GM18517 (cell line): ENCODE data around the gene TMEM150B.

ENCODE experiments used
- ATAC-seq: cut with Tn5 transposase; IDR thresholded peaks from one replicate; pipeline ENCODE4 v1.9.1; 2021; ENCODE audit warnings: mild to moderate bottlenecking, moderate library complexity; ENCODE audit not compliant: unreplicated experiment

The TMEM150B gene

DNA sequence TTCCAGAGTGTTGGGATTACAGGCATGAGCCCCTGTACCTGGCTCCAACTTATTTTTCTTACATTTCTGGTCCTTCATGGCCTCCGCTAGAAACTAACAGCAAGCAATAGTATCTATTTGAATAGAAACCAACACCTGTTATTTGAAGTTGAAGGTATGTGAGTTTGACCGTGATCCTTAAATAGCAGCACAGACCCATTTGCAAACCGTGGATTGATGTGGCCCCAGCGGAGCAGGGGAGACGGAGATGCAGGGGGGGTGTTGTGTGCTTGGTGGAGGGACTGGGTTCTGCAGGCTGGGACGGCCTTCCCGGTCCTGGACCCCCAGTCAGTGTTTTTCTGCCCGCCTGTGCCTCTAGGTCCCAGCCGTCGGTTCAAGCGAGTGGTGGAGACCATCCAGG, 16.9 kb downstream of the TMEM150B start:
- no peak for ATAC-seq

DNA sequence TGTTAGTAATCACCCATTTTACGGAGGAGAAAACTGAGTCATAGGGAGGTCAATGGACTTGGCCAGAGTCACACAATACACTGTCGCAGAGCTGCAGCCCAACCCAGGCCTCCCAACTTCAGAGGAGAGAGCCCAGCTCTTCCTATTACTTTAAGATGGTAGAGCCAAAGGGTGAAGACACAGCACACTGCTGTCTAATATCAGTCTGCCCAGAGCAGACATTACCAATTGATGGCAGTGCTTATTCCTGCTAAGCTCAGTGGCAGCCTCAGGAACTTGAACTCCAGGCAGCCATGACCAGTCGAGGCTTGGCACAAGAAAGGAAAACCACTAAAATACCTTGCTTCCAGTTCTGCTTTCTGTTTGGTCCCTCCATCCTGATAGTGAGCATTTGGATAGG, 18.4 kb downstream of the TMEM150B start:
- ATAC-seq: no peak

DNA sequence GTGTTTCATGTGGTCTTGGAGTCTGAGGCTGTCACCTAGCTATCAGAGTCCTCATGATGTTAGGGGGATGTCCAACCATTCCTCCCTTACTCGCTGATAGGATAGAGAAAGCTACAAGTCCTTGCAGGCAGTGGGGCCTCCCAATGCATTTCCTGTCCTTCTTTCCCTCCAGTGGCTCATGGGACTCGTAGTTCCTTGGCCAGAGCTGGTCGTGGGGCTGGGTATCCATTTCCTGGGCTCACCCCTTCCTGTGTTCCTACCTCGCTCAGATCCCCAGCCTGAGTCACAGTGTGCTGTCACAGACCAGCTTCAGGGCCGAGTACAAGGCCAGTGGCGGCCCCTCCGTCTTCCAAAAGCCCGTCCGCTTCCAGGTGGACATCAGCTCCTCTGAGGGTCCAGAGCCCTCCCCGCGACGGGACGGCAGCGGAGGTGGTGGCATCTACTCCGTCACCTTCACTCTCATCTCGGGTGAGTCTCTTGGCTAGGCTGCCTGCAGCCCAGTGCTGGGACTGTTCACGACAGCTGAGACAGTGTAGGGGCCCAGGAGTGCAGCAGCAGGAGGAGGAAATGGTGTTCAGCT, 19.1 kb downstream of the TMEM150B start:
- no peak for ATAC-seq

DNA sequence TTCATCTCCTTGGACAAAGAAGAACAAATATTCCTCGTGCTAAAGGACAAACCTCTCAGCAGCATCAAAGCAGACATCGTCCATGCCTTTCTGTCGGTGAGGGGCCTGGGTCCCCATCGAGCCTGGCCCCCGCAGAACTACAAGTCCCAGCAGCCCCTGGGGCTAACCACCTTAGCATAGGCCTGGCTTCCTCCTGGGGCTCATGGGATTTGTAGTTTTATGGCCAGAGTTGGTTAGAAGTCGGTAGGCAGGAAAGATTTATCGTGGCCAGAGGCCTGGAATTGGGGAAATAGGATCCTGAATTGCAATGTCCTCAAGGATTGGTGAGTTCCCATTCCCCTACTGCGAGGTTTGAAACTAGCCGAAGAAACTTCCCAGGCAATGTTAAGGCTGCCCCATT, 19.6 kb downstream of the TMEM150B start:
- ATAC-seq: no peak

DNA sequence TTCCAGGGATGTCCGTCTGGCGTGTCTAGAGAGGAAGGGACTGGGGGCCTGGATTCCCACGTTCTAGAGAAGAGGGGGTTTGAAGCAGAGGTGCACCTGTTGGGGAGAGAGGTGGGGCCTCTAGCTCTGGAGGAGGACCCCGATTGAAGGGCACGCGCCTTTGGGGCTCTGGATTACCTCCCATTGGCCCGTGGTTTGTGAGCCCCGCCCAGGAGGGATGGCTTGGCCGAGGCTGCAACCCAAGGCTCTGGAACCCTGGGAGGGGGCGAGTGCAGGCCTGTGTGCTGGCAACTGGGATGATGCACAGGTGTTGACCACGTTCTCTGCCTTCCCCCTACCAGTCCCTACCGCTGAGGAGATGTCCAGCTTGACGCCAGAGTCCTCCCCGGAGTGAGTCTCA, 20.2 kb downstream of the TMEM150B start:
- ATAC-seq: no peak

DNA sequence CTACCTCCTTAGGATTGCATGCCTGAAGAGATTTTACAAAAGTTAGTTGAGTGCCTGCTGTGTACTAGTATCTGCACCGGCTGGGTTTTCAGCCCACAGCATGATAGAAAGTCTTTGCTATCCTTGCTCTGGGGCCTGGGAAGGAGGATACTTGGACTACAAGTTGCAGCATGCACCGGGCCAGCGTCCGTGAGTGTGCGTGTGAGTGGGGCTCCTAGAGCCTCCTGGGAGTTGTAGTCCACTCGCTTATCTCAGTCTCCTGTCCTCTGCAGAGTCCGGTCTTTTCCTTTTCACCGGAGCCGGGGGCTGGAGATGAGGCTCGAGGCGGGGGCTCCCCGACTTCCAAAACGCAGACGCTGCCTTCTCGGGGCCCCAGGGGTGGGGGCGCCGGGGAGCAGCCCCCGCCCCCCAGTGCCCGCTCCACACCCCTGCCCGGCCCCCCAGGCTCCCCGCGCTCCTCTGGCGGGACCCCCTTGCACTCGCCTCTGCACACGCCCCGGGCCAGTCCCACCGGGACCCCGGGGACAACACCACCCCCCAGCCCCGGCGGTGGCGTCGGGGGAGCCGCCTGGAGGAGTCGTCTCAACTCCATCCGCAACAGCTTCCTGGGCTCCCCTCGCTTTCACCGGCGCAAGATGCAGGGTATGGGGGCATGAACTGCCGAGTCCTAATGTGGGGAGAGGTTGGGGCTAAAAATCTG, 20.7 kb downstream of the TMEM150B start:
- ATAC-seq: no peak

DNA sequence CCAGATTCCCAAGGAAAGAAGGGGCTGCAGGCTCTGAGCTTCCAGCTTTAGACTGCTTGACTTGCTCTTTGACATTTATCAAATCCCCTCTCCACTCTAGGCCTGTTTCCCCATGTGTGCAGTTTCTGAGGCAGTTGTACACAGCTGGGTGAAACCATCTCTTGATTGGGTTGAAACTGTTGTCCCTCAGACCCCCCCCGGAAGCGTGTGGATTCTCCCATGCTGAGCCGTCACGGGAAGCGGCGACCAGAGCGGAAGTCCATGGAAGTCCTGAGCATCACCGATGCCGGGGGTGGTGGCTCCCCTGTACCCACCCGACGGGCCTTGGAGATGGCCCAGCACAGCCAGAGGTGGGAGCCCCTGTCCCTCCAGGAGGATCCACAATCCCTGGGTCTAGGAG, 21.7 kb downstream of the TMEM150B start:
- no peak for ATAC-seq

DNA sequence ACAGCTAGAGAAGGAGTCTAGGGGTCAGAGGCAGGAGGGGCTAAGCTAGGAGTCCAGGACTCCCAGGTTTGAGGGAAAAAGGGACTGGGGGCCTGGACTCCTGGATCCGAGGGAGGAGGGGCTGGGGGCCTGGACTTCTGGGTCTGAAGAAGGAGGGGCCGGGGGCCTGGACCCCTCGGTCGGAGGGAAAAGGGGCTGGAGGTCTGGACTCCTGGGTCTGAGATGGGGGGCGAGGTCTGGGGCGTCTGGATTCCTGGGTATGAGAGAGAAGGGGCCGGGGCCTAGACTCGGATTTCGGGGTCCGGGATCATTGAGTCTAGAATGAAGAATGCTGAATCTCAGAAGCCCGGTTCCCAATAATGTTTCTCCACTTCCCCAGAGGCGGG, 22.8 kb downstream of the TMEM150B start:
- no peak for ATAC-seq

DNA sequence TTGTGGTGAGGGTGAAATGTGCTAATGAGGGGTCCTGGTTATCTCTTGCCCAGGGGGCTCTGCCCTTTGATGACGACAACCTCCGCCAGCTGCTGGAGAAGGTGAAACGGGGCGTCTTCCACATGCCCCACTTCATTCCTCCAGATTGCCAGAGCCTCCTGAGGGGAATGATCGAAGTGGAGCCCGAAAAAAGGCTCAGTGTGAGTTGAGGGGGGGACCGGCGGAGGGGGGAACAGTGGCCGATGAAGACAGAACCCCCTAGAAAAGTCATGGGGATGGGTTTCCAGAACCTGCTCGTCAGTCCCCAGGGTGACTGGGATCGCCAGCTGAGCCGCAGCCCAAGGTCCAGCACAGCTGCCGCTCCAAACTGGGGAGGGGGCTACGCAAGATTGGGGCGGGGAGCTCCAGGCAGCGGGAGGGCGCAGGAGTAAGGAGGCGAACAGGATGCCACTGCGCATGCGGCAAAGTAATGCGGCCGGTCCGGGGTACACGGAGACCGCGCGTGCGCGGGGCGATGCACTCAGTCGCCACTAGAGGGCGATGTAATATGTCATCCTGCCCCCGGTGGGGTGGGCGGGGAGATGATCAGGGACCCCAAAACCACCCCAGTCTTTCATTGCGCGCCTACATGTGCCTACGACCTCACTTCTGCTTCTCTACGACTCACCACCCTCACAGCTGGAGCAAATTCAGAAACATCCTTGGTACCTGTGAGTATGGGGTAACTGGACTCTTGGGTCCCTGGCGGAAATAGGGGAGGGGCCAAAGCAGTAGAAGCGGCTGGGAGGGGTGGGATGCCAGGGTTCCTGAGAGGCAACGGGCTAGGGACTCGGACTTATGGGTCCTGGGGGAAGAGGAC, 23.5 kb downstream of the TMEM150B start:
- peak; percentile 59 for ATAC-seq

DNA sequence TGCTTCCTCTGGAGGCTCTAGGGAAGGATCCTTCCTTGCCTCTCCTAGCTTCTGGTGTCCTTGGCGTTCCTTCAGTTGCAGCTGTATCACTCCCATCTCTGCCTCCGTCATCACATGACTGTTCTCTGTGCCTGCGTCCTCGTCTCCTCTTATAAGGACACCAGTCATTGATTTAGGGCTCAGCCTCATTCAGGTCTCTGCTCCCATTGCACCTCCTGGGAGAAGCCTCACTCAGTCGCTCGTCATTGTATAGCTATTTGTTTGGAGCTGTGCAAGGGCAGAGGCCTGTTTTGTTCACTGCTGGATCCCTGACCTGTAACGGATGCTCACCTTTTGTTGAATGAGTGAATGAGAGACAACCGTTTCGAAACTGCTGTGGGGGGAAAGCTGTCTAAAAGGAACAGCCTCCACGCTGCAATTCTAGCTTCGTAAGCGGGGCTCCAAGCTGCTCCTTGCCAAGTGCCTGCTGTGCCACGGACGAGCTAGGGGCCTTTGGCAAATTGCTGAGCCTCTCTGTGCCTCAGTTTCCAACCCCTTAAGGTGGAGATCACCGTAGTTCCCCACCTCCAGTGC, 24.2 kb downstream of the TMEM150B start:
- ATAC-seq: no peak

DNA sequence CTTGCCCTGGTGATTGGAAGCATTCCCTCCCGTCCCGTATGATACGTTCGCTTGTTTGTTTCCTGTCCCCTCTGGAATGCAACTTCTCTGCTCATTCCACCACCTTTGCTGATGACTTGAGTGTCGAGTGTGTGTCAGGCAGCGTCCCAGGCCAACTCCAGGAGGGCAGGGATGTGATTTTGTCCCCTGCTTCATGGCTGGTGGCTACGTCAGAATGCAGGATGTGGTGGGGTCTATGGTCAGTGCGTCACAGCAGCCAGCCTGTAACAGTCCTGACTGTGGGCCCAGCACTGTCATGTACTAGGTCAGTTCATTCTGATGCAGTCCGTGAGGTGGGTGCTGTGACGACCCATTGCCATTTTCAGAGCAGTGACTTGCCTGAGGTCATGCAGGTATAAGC, 25.1 kb downstream of the TMEM150B start:
- no peak for ATAC-seq

DNA sequence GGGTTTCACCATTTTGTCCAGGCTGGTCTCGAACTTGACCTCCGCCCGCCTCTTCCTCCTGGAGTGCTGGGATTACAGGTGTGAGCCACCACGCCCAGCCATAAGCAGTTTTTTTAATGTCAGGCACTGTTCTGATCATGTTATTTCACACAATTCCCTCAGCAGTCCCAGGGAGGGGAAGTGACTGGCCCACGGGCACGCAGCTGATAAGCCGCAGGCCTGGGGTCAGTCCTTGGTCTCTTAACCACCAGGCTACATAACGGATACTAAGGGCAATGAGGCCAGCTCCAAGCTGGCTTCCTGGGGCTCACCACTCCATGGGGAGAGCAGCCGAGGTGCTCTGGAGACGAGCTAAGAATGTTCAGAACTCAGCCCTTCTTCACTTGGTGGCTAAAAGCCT, 27.9 kb downstream of the TMEM150B start:
- no peak for ATAC-seq

DNA sequence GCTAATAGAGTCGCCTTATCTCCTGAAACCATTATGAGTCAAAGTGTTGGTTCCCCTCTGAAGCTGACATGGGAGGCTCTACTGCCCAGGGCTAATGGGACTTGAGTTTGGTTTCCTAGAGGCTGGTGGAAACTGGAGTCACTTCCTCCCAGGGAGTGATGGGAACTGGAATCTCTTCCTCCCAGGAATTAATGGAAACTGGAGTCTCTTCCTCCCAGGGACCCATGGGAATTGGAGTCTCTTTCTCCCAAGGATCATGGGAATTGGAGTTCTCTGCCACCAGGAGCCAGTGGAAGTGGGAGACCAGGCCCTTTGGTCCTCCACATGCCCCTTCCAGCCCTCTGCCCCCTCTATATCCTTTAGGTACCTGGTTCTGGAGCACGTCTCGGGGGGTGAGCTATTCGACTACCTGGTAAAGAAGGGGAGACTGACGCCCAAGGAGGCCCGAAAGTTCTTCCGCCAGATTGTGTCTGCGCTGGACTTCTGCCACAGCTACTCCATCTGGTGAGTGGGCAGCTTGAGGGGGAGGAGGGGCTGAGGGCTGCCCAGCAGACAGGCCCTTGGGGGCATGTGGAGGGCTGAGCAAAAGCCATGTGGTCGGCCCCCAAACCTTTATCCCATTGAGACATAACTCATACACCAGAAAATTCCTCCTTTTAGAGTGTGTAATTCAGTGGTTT, 35.9 kb downstream of the TMEM150B start:
- no peak for ATAC-seq

DNA sequence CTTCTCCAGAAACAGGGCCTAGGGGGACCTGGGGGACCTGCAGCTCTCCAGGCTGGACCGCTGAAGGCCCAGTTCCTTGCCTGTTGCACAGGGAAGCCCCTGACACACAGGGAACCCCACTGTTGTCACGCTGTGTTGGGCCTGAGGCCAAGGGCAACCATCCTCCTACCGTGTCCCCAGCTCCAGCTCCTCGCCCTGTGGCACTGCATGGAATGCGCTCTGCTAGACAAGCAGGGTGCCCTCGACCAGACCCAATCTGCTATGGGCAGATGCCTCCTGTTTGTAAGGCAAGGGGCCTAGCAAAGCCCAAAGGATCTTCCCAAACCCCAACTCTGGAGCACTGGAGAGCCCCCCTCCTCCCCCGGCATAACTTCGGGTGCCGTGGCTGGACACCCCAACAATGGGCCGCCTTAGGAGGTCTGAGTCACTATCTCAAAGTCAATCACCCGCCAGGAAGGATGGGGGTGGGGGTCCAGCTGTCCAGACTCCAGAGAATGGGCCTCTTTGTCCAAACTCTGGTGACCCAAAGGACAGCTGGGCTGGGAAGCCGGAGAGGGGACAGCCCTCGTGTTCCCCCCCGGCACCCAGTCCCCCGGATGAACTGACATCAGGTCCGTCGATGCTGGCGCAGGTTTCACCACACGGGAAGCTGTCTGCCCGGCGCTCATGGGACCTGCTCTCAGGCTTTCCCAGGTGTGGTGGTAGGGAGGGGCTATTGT, 37.6 kb downstream of the TMEM150B start:
- ATAC-seq: no peak

DNA sequence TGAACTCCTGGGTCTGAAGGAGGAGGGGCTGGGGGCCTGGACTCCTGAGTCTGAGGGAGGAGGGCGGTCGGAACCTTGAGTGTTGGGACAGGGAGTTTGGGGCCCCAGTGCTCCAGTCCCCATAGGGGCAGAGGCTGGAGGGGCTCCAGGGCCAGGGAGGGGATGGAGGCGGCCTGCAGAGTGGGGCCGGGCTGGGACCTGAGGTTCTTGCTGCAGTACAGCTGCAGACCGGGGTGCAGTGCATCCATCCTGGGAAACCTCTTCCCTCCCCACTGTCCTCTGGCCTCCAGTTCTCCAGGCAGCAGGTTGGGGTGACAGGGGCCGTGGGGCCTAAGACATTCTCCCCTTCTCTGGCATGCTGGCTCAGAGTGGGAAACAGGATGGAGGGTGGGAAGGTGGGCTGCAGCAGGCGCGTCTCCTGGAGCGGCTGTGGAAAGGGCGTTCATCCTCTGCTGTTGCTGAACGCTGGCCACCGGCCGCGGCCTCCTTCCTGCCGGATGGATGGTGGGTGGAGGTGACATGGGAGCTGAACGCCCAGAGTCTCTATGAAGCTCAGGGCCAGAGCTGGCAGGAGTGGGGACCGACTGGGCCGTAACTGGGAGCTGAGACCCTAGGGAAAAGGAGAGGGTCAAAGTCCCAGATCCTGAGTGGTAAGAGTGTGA, 39.8 kb downstream of the TMEM150B start:
- ATAC-seq: no peak

DNA sequence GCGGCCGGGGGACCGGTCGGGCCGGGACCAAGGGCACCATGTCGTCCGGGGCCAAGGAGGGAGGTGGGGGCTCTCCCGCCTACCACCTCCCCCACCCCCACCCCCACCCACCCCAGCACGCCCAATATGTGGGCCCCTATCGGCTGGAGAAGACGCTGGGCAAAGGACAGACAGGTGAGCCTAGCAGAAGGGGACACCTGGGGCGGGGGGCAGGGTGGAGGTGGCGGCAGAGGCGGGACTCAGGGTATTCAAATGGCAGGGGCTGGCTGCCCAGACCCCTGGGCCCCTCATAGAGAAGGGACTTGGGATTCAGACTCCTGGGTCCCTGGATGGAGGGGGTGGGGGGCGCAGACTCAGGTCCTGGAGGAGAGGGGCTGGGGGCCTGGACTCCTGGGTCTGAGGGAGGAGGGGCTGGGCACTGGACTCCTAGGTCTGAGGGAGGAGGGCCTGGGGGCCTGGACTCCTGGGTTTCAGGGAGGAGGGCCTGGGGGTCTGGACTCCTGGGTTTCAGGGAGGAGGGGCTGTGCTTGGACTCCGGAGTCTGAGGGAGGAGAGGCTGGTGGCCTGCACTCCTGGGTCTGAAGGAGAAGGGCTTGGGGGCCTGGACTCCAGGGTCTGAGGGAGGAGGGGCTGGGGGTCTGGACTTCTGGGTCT, 40.6 kb downstream of the TMEM150B start:
- no peak for ATAC-seq

DNA sequence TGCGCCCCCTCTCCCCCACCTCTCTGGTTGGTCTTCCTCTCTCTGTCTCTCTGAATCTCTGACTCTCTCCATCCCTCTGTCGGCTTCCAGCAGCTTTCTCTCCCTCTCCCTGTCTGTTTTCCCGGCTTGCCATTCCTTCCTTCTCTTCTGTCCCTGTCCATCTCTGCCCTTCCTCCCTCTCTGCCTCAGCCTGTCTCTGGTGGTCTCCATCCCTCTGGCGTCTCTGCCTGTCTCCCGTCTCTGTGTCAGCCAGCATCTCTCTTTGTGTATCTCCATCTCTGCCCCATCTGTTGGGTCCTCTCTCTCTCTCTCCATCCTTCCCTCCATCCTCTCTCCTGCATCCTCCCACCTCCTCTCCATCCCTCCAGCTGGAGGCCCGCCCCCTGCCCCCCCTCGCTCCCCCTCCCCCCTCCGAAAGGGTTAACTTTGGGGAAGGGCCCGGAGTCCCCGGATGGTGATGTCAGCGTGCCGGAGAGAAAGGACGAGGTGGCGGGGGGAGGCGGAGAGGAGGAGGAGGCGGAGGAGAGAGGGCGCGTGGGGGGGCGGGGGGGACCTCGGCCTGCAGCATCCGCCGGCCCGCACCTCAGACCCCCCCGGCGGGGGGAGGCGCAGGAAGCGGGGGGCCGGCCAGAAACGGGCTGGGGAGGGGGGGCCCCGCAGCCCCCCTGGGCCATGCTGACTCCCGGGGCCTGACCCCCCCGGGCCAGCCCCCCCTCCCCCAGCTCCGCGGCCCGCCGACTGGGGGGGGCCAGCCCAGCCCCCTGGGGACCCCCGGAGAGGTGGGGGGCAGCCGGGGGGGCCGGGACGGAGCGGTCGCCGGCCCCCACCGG, 41.4 kb downstream of the TMEM150B start, which contains the start of gene BRSK1:
Gene BRSK1 (plus strand): TSS at position 450 of the 830 bp plus-strand sequence. CDS start 446 bp downstream, outside the sequence.
- no peak for ATAC-seq
